Right lobe of liver (tissue), 6 donors: Measurements from ENCODE around the gene KCNAB1. TPM values are rescaled to one million over a fixed set of nuclear protein-coding genes. Genes with fewer than 3 reads are reported as not detected.
"Not testable (repeated sequence)": the region's sequence is repeated elsewhere in the genome, so short reads cannot be mapped to it uniquely, and the experiment has no call there.

ENCODE experiments used
- ATAC-seq, 4 donors: fragments of 200-7000 bp; cut with Tn5 transposase; one replicate each; pipeline ENCODE4 v1.9.1; 2020; ENCODE audit warnings: mild to moderate bottlenecking in 4 of 4, moderate library complexity in 4 of 4
- DNase-seq, 3 donors: peaks; one replicate each; pipeline ENCODE4 v3.0.0-alpha.2; 2020
- H3K27ac ChIP-seq, 3 donors: fragments of 200-600 bp; one replicate each; pipeline ENCODE4 v1.8.0; 2022
- H3K27me3 ChIP-seq, 2 donors: fragments of 200-600 bp; one replicate each; pipeline ENCODE4 v1.8.0; 2022
- H3K36me3 ChIP-seq, 4 donors: fragments of 200-600 bp; sonication (generic) in 1 of 4; one replicate each; pipeline versions ENCODE4 v1.5.1 to v1.8.0; 2017 to 2022; ENCODE audit warnings: control low read depth in 1 of 4
- H3K4me1 ChIP-seq, 4 donors: fragments of 200-600 bp; sonication (generic) in 1 of 4; one replicate each; pipeline versions ENCODE4 v1.5.1 to v1.8.0; 2017 to 2022; ENCODE audit warnings: control low read depth in 1 of 4
- H3K4me3 ChIP-seq, 3 donors: fragments of 200-600 bp; one replicate each; pipeline ENCODE4 v1.8.0; 2022
- H3K9me3 ChIP-seq, 4 donors: fragments of 200-600 bp; sonication (generic) in 1 of 4; one replicate each; pipeline versions ENCODE4 v1.5.1 to v1.8.0; 2017 to 2022; ENCODE audit warnings: control low read depth in 1 of 4
- POLR2A ChIP-seq: fragments of 450-650 bp; IDR thresholded peaks from one replicate; pipeline ENCODE4 v1.6.1; 2017; ENCODE audit warnings: antibody characterized with exemption, mild to moderate bottlenecking
- WGBS: methylation state at CpG from one replicate; pipeline ENCODE4 v1.1.6; 2018; ENCODE audit warnings: low coverage, low lambda C conversion rate; ENCODE audit not compliant: insufficient coverage; ENCODE audit errors: missing lambda C conversion rate; 5-methylcytosine and 5-hydroxymethylcytosine counted together
- intact Hi-C, 2 donors: fragments of 100-400 bp; cut with DNase I; formaldehyde crosslinking; loops; one replicate each; pipeline versions ENCODE4 v1.11.2 to v1.14.1; 2022
- total RNA-seq, 6 experiments: library from RNA; depleted of rRNA in 2 of 6; stranded (reverse); fragments of >200 nt in 2 of 6; fragmentation: NEBNext Ultra II Directional in 3 of 6; extraction: Animal tissue kit (Norgen Biotek cat#: 25700) in 3 of 6; gene quantifications; one replicate each; pipeline versions ENCODE4 v1.1.0 to v1.2.4, GENCODE V29; 2016 to 2023
- TF ChIP-seq, protein P1 (sequence below), 4 donors: fragments of 200-600 bp in 3 of 4; fragments of 450-650 bp in 1 of 4; IDR thresholded peaks; one replicate each; pipeline versions ENCODE4 v1.5.1 to v1.8.0; 2016 to 2022; ENCODE audit warnings: antibody characterized with exemption in 4 of 4, mild to moderate bottlenecking in 2 of 4
- donor health status: DM: no; HTN: yes; CAD: no.
- donor health status: DM: no; HTN: no; CAD: no.
- donor health status: DM: no; HTN: no; CAD: no.
- donor health status: DM: no; HTN: yes; CAD: no.
- donor health status: DM: no; HTN: yes; CAD: no.

Gene KCNAB1
- total RNA-seq, 6 experiments from 2014 or later: 0.15 to 1.8 (median 0.64) TPM; not detected in 2

DNA sequence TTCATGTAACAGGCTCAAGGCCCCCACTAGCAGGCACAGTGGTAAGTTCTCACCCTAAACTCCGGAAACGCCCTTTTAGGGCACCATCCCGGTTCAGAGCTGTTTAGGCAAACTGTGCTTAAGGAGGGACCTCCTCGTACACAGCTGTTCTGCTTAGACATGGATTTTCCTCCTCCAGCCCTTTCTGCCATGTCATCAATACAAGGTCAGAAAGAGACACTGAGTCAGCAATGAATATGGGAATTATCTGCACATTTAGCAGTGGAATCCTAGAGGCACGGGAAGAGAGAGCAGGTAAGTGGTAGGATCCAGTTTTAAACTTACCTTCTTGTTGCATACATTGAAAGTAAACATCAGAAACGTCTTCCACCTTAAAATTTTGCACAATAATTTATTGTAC lies 107.3 kb downstream of the KCNAB1 start:
- TF ChIP-seq POLR2A: no peak
- TF ChIP-seq, protein P1, sequence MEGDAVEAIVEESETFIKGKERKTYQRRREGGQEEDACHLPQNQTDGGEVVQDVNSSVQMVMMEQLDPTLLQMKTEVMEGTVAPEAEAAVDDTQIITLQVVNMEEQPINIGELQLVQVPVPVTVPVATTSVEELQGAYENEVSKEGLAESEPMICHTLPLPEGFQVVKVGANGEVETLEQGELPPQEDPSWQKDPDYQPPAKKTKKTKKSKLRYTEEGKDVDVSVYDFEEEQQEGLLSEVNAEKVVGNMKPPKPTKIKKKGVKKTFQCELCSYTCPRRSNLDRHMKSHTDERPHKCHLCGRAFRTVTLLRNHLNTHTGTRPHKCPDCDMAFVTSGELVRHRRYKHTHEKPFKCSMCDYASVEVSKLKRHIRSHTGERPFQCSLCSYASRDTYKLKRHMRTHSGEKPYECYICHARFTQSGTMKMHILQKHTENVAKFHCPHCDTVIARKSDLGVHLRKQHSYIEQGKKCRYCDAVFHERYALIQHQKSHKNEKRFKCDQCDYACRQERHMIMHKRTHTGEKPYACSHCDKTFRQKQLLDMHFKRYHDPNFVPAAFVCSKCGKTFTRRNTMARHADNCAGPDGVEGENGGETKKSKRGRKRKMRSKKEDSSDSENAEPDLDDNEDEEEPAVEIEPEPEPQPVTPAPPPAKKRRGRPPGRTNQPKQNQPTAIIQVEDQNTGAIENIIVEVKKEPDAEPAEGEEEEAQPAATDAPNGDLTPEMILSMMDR (IDR thresholded peaks at IDR 0.05): no peak
- no peak for ATAC-seq
- H3K27ac ChIP-seq: no peak overlapping the region
- 35% methylated on average over 3 of the region's 6 CpGs for WGBS
- no peaks in the 10 kb centered on the region for H3K4me1 ChIP-seq
- intact Hi-C loops: no loop called here
- H3K27me3 ChIP-seq: no peaks in the 10 kb centered on the region
- no peak for DNase-seq
- no peaks in the 10 kb centered on the region for H3K9me3 ChIP-seq
- no peaks in the 10 kb centered on the region for H3K36me3 ChIP-seq
- no peak overlapping the region for H3K4me3 ChIP-seq

DNA sequence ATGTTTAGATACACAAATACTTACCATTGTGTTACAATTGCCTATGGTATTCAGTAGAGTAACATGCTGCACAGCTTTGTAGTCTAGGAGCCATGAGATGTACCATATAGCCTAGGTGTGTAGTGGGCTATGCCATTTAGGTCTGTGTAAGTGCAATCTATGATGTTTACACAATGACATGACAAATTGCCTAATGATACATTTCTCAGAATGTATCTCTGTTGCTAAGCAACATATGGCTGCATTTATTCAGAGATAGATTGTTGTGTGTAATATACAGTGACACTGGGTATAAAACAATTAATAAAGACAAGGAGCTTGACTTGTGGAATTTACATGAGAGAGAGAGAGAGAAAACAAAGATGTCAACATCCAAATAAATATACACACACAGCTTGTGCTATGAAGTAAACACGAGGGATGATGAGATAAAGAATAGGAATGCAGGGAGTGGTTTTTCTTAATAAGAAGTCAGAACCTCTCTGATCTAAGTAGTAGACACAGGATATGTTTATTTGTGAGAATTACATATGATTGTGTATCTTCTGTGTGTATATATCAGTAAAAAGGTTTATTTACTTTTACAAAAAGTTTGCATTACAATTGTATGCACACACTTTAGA lies 110.0 kb downstream of the KCNAB1 start:
- H3K27ac ChIP-seq: no peak overlapping the region
- DNase-seq (no peak), ATAC-seq (no peak)
- H3K27me3 ChIP-seq: no peaks in the 10 kb centered on the region
- intact Hi-C loops: no loop called here
- WGBS: 6% methylated on average over 1 of the region's 1 CpG
- H3K36me3 ChIP-seq: no peaks in the 10 kb centered on the region
- no peak overlapping the region for H3K4me3 ChIP-seq
- TF ChIP-seq POLR2A: no peak
- TF ChIP-seq, protein P1 (IDR thresholded peaks at IDR 0.05): no peak
- no peaks in the 10 kb centered on the region for H3K9me3 ChIP-seq
- H3K4me1 ChIP-seq: no peaks in the 10 kb centered on the region

GRCh38 chr3:156231221-156231620 lies 110.8 kb downstream of the KCNAB1 start:
- H3K27me3 ChIP-seq, H3K9me3 ChIP-seq, DNase-seq, H3K27ac ChIP-seq, H3K36me3 ChIP-seq, H3K4me1 ChIP-seq, ATAC-seq, H3K4me3 ChIP-seq, intact Hi-C loops: not testable (repeated sequence)

- TF ChIP-seq POLR2A: no peak
- TF ChIP-seq, protein P1 (IDR thresholded peaks at IDR 0.05): no peak
- DNase-seq (no peak), ATAC-seq (no peak)
- Histone ChIP-seq H3K27ac (no peak overlapping the region), H3K4me1 (no peaks in the 10 kb centered on the region), H3K4me3 (no peak overlapping the region), H3K9me3 (no peaks in the 10 kb centered on the region), H3K27me3 (no peaks in the 10 kb centered on the region), H3K36me3 (no peaks in the 10 kb centered on the region)
- 64% methylated on average over 2 of the region's 2 CpGs for WGBS
- intact Hi-C loops: no loop called here
Observed at GRCh38 chr3:156233876-156234275, 113.5 kb downstream of the KCNAB1 start.

DNA sequence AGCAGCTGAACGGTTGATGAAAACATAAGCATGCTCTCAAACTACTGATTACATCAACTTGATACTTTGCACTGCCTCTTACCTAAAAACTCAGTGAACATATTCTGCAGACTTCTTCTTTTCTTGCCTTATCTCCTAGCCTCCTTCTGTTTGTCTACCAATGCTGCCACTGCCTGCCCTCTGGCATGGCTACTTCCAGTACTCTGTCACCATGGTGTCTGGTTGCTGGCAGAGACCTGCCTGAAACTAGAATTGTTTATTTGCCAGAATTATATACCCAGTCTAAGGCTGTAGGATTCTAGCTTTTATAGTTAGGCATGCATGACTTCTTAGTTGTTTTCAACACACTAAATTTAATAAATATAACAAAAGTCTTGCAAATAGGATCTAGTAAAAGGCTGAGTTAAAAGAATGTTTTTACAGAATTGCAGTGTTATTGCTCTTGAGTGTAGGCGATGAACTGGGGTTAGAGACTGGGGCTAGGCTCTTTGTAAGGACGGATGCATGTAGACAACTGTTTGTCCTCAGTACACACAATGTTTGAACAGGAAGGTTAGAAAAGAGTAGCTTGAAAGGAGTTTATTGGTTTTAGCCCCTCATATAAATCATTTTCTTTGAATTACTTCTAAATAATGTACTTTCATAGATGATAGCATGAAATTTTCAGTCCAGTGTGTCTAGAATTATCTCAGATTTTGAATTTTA lies 116.3 kb downstream of the KCNAB1 start:
- Histone ChIP-seq H3K27me3 (no peaks in the 10 kb centered on the region), H3K27ac (no peak overlapping the region), H3K36me3 (no peaks in the 10 kb centered on the region), H3K4me3 (no peak overlapping the region), H3K9me3 (no peaks in the 10 kb centered on the region), H3K4me1 (no peaks in the 10 kb centered on the region)
- intact Hi-C loops: no loop called here
- DNase-seq (no peak), ATAC-seq (no peak)
- no peak for TF ChIP-seq POLR2A
- TF ChIP-seq, protein P1 (IDR thresholded peaks at IDR 0.05): no peak
- 31% methylated on average over 3 of the region's 3 CpGs for WGBS
